Dermis lymphatic vessel endothelial cell (primary cell): ENCODE results near the gene PAMR1. TPM values are rescaled to one million over a fixed set of nuclear protein-coding genes. Genes with fewer than 3 reads are reported as not detected.

ENCODE experiments used
- total RNA-seq: library from RNA; depleted of rRNA; stranded (reverse); fragments of >200 nt; gene quantifications from 2 replicates; pipeline ENCODE4 v1.2.1, GENCODE V29; 2014

The PAMR1 gene, protein sequence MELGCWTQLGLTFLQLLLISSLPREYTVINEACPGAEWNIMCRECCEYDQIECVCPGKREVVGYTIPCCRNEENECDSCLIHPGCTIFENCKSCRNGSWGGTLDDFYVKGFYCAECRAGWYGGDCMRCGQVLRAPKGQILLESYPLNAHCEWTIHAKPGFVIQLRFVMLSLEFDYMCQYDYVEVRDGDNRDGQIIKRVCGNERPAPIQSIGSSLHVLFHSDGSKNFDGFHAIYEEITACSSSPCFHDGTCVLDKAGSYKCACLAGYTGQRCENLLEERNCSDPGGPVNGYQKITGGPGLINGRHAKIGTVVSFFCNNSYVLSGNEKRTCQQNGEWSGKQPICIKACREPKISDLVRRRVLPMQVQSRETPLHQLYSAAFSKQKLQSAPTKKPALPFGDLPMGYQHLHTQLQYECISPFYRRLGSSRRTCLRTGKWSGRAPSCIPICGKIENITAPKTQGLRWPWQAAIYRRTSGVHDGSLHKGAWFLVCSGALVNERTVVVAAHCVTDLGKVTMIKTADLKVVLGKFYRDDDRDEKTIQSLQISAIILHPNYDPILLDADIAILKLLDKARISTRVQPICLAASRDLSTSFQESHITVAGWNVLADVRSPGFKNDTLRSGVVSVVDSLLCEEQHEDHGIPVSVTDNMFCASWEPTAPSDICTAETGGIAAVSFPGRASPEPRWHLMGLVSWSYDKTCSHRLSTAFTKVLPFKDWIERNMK
- 0.17 and 1.4 TPM in 2 replicates for total RNA-seq

DNA sequence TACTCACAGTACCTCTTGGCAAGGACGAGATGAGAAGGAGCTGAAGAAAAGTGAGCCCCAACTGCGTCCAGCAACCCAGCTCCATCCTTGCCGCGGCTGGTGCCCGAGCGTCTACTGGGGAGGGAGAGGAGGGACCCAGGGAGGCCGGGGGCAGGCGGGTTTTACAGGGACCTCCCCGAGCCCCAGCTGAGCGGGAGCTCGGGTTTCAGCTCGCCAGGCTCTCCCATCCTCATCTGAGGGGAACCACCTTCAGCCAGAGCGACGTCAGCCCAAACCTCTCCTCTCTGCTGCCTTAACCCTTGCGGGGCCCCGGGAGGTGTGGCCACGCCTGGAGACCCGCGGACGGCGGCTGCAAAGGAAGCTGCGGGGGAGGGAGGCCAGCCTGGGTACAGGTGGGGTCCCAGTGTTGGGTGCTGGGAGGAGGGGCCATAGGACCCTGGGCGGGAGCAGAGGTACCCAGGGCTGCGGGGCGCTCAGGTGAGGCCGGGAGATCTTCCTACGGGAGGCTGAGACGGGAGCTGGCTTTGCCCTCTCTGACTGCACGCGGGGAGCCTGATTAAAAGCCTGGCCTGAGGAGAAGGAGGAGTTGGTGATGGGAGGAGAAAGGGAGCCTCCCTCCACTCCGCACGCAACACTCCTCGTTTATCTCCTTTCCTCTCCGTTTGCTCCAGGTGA, at the start of gene PAMR1:
PAMR1 (minus strand) TSS at position 116 of the 675 bp plus-strand sequence; CDS start at position 85, 31 bp downstream.

DNA sequence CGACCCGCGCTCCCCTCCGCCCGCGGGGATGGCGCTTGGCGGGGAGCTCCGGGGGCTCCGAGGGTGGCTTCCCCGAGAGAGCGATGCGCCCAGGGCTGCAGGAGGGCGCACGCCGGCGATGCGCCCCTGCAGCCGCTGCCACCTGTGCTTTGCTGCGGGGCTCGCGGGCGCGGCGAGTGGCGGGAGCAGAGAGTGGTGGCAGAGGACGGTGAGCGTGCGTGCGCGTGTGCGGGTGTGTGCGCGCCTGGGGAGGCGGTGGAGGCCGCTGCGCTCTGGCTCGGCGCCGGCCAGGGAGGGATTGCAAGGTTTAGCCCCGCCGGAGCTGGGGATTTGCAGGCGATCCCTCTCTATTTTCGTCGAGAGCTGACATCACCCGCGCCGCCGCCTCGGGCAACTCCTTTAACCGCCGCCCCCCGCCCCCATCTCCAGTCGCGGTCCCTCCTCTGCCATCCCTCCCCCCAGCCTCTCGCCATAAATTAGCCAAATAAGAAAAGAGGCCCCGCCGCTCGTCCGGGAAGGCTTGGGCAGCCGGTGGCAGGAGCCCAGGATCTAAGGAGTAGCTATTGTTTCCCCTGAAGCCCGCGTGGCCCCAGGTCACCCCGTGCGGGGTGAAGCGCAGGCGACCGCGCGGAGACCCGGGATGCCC, 106.1 kb downstream of the PAMR1 start, which contains the start of gene SLC1A2:
SLC1A2 (minus strand) TSS at position 375 of the 646 bp plus-strand sequence. CDS start 592 bp downstream, outside the sequence.

Other genes starting within 250 kb of the PAMR1 start
- not detected in 2 replicates for gene SLC1A2, start 106.1 kb downstream of the PAMR1 start, total RNA-seq
- gene FJX1, start 92.8 kb upstream of the PAMR1 start, total RNA-seq: 25.7 and 26.1 TPM in 2 replicates
- gene TRIM44, start 137.2 kb upstream of the PAMR1 start, total RNA-seq: 18.0 and 18.3 TPM in 2 replicates